GM21529 (cell line): Measurements from ENCODE around the gene EDEM2.
"Not testable (repeated sequence)": the region's sequence is repeated elsewhere in the genome, so short reads cannot be mapped to it uniquely, and the experiment has no call there.

Source experiments
- ATAC-seq: cut with Tn5 transposase; IDR thresholded peaks from one replicate; pipeline ENCODE4 v1.9.1; 2021; ENCODE audit not compliant: unreplicated experiment

EDEM2 gene

GRCh38 chr20:35168701-35169409 is 21.7 kb upstream of the EDEM2 start:
- ATAC-seq = not testable (repeated sequence)

GRCh38 chr20:35167787-35168186 is 20.7 kb upstream of the EDEM2 start:
- no peak for ATAC-seq

GRCh38 chr20:35166242-35166830 is 19.2 kb upstream of the EDEM2 start:
- no peak for ATAC-seq

- no peak for ATAC-seq
Measured at GRCh38 chr20:35165221-35166185, 18.4 kb upstream of the EDEM2 start.

- not testable (repeated sequence) for ATAC-seq
Measured at GRCh38 chr20:35164531-35164930, 17.4 kb upstream of the EDEM2 start.

GRCh38 chr20:35160341-35160740 is 13.2 kb upstream of the EDEM2 start:
- ATAC-seq = not testable (repeated sequence)

GRCh38 chr20:35156978-35157377 is 9.8 kb upstream of the EDEM2 start:
- no peak for ATAC-seq

- ATAC-seq = no peak
Measured at GRCh38 chr20:35155936-35156335, 8.8 kb upstream of the EDEM2 start.

- no peak for ATAC-seq
Measured at GRCh38 chr20:35151736-35152135, 4.6 kb upstream of the EDEM2 start.

- ATAC-seq = no peak
Measured at GRCh38 chr20:35150846-35151579, 3.9 kb upstream of the EDEM2 start.

- ATAC-seq = peak; percentile 14
Measured at GRCh38 chr20:35147575-35148071, 487 bp upstream of the EDEM2 start.

- no peak for ATAC-seq
Measured at GRCh38 chr20:35146299-35146919, 727 bp downstream of the EDEM2 start.

GRCh38 chr20:35145141-35145564 is 2.0 kb downstream of the EDEM2 start:
- no peak for ATAC-seq

GRCh38 chr20:35144694-35145093 is 2.4 kb downstream of the EDEM2 start:
- ATAC-seq = no peak

- no peak for ATAC-seq
Measured at GRCh38 chr20:35135867-35136586, 11.1 kb downstream of the EDEM2 start.

- ATAC-seq = no peak
Measured at GRCh38 chr20:35134880-35135279, 12.3 kb downstream of the EDEM2 start.

GRCh38 chr20:35134472-35134871 is 12.7 kb downstream of the EDEM2 start:
- no peak for ATAC-seq

GRCh38 chr20:35133735-35134134 is 13.4 kb downstream of the EDEM2 start:
- ATAC-seq = no peak

GRCh38 chr20:35133031-35133430 is 14.1 kb downstream of the EDEM2 start:
- no peak for ATAC-seq

- no peak for ATAC-seq
Measured at GRCh38 chr20:35131934-35132333, 15.2 kb downstream of the EDEM2 start.
